AG08395 (cell line): ENCODE results near the gene SECISBP2L.
"Not testable (repeated sequence)": the region's sequence is repeated elsewhere in the genome, so short reads cannot be mapped to it uniquely, and the experiment has no call there.

ENCODE experiments used
- DNase-seq: peaks from one replicate; pipeline ENCODE4 v3.0.0; 2012; ENCODE audit warnings: mixed read lengths, low spot score

SECISBP2L gene

DNA sequence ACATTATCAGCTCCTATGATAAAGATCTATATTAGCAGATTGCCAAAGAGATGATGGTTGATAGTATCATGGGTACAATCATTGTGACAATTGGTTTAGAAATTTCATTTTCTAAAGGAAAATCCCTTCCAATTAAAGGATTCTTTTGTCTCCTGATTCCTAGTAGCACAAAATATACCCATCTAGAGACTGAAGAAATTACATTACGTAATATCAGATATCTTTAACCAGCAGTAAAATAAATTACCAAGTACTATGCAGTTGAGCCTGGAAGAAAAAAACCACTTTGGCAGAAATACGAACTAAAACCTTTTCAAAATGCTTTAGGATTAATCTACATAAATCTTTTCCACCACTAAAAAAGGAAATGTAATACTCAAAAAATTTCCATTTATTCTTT is 46.9 kb downstream of the SECISBP2L start:
- no peak for DNase-seq

DNA sequence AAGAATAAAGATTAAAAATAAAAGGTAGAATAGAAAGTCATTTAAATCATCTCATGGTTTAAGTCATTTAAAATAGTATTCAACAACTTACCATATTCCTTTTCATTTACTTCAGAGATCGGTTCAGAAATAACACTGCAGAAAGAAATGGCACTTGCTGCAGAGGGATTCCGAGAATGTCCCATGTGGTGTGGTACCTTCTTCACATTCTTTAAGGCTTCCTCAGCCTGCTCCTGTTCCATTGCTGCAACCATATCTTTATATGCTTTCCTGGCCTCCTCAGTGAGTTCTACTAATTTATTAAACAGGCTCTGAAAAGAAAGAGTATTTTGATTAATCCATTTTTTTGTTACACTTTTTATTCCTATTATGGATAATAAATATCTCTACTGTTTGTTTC is 50.0 kb downstream of the SECISBP2L start:
- peak; percentile 9 for DNase-seq

GRCh38 chr15:48993380-48993779 is 52.9 kb downstream of the SECISBP2L start:
- DNase-seq: no peak

DNA sequence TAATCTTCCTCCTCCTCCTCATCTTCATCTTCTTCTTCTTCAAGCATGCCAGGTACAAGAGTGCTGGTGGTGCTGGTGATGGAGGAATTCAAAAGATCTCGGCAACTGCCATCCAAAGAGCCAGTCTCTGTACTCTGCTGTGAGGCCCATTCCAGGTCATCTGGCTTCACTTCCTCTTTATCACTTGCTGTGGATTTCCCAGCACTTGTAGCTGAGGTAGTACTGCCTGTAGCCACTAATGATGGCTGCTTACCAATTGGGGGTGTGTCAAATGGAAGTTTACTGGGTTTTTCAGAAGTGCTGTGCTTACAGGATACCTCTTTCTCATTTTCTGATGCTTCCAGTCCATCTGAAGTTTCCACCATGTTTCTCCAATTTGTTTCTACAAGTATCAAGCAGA is 53.7 kb downstream of the SECISBP2L start:
- DNase-seq: no peak

DNA sequence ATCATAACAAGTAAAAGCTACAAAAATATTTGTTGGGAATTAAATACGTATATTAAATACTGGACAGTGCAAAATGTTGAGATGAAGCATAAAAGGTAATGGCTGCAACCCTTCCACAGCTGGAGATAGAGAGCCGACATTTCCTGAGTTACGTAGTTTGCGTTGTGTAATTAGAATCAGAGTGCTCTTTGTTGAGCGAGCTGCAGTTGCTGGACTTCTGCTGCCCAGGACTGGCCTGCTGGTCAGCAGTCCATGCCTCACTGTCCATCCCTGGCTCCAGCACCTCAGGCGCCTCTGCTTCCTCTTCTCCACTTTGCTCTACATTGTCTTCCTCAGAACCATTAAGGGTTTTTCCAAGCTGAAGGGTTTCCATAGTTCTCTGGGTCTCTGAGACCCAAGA is 54.1 kb downstream of the SECISBP2L start:
- DNase-seq: no peak

DNA sequence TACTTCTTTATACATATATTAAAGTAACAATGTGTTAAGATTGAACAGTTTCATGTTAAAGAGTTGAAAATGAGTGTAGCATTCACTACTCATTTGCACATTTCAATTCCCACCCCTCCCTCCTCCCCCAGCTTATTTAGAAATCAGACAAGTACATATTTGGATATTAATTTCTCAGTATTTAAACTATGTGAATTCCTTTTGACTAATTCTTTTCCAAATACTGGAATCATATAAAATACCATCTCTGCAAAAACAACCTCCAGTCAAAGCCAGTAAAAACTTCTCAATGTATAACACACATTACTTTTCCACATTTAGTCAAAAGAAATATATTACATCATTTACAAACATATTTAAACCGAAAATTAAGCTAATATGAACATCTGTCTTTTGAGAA is 57.1 kb downstream of the SECISBP2L start:
- DNase-seq: no peak

- no peak for DNase-seq
Observed at GRCh38 chr15:48987142-48987541, 59.1 kb downstream of the SECISBP2L start.

GRCh38 chr15:48986240-48986639 is 60.0 kb downstream of the SECISBP2L start:
- no peak for DNase-seq

DNA sequence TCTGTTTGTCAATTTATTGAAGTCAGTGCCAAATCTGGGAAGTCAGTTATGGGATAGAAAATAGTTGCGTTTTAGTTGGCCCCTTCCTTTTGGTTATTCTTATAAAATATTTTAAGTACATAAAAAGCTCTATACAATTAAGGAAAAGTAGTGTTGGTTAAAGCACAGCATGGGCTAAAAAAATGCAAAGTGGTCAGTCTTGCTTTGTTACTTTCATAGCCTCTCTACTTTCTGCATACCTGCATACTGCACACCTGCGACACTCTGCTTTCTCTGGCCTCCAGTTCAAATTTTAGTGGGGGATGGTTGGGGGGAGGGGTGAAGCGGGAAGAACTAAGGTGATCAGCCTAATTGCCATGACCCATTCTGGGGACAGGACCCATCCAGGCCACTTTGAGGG is 60.7 kb downstream of the SECISBP2L start:
- no peak for DNase-seq

DNA sequence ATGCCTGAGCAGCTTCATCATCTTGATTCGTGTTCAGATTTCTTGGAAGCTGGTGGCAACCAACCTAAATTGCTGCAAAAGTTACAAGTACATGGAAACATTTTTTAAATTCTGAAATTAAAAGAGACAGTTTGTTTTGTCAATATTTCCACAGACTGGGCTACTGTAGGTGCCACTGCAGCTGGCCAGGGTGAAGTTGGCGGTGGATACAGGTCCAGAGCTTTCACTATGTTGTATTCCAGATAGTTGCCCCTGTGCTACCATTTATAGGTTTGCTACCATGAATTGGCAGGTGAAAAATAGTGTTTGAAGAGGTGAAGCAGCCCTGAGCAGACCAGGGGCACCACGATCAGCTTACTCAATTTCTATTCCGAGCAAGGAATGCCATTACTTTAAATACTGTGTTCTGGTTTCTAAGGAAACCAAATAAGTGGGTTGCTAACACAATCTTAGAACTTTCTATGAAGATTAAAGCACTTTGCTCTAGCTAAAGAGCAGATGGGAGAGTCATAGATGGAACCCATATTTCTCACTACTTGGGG is 61.4 kb downstream of the SECISBP2L start:
- peak; percentile 51 for DNase-seq

DNA sequence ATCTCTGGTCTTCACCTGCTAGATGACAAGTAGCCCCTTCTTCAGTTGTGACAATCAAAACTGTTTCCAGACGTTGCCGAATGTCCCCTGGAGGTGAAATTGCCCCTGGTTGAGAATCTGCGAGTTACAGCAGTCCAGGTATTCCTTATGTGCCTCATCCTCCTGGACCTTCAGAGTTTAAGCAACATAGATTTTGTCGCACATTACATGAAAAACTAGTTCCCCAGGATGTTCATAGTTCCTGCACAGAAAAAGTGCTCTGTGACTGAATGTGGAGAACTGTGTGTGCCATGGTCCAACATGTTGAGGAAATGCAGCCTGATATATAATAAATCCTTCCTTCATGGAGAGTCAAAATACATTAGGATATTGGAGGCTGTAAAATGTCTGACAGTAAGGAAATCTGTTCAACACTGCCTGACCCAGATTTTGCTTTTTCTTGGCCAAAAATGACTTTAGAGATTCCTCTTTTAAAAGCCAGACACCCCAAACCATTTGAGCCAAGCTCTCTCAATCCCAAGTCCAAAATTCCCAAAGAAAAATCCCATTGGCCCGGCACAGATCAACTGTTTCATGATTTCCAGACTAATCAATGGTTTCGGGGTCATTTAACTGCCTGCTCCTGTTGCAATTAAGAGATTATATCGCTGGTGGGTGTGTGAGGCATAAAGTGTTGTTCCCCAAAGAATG is 62.1 kb downstream of the SECISBP2L start:
- DNase-seq: no peak

- DNase-seq: no peak
Observed at GRCh38 chr15:48983300-48983699, 62.9 kb downstream of the SECISBP2L start.

GRCh38 chr15:48981941-48982340 is 64.3 kb downstream of the SECISBP2L start:
- DNase-seq: no peak

GRCh38 chr15:48978638-48979037 is 67.6 kb downstream of the SECISBP2L start:
- no peak for DNase-seq

DNA sequence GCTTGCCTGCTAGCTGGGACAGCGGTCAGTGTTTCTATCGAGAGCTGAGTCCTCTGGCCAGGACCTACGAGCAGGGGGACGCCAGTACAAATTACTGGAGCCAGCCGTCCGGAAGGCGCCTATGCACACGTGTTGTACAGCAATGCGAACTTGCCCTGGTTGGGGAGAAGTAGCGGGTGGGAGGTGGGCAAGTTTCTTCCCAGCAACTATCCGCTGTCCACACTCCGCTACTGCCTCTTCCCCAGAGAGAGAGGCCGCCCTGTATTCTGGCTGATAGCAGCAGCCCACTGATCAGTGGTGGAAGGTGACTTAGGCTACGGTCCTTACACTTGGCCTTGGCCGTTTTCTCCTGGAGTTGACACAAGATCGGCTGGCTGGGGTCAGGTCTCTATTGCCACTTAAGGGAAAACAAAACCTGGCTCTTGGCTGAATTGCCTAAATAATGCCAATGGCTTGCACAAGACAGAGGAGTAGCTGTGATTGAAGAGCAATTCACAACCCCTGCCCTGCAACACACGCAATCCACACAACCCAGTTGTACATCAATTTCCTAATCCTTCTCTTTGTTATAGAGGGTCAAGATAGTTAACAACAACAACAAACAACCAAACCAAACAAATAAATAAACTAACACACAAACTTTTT is 69.7 kb downstream of the SECISBP2L start:
- no peak for DNase-seq

DNA sequence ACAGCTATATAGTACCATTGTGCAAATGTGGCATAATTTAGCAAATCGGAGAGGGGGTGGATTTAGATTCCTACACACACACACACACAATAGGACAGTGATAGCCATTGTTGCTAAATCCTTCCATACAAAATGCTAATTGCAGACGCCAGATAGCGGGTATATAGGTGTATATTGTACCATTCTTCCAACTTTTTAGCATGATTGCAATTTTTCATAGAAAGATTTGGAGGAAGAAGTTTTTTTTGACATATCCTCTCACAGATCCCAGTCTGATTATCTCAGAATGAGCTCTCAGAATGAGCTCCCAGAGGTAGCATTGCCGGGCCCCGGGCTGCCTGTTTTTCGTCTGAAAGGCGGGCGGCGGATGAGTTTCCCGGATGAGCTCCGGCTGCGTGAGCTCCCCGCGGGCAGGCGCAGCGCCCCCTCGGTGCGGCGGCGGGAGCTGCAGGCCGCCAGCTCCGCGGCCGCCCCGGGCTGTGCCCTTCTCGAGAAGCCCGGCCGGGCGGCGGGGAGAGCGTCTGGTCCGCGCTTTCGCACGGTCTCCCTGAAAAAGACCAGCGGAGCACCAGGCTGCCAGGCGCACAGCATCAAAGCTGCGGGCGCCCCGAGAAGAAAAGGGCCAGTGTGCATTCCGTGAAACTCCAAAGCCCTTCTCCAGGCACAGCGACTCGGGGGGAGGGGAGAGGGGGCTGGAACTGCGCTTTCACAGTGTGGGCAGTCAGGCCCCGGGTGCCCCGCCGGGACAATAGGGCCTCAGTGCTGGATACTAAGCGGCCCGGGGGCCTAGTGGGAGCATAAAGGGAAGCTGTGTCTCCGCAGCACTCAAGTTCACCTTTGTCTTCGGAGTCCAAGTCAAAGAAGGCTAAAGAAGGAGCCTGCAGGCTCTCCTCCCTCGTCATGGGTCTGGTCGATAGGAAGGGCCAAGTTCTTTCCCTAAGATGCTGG is 70.5 kb downstream of the SECISBP2L start:
- peak; percentile 86 for DNase-seq

DNA sequence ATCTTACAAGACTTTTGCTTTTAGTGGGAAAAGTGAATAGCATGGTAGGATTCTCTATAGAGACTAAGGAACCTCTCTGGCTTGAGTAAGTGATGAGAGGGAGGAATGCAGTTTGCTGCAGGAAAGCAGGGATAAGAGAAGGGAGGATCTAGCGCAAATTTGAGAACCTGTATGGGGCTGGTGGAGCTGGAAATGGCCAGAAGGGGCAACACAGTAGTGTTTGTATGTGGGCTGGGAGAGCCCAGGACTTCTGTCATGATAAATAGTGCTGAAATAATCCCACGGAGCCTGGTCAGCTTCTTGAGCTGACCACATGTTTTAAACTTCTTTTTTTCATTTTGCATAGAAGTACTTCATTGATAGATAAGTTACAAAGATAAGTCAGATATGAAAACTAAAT is 71.4 kb downstream of the SECISBP2L start:
- no peak for DNase-seq

DNA sequence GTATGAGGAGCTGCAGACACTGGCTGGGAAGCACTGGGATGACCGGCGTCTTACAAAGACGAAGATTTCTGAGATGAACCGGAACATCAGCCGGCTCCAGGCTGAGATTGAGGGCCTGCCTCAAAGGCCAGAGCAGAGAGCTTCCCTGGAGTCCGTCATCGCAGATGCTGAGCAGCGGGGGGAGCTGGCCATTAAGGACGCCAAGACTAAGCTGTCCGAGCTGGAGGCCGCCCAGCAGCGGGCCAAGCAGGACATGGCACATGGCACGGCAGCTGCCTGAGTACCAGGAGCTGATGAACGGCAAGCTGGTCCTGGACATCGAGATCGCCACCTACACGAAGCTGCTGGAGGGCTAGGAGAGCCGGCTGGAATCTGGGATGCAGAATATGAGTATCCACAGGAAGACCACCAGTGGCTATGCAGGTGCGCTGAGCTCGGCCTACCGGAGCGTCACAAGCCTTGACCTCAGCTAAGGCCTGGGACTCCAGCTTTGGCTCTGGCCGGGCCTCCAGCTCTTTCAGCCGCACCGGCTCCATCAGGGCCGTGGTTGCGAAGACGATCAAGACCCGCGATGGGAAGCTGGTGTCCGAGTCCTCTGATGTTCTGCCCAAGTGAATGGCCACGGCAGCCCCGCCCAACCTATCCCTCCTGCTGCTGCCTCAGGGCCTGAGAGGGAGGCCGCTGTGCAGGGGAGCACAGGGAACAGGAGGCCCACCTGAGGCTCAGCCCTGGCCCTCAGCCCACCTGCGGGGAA is 73.3 kb downstream of the SECISBP2L start:
- DNase-seq: no peak

DNA sequence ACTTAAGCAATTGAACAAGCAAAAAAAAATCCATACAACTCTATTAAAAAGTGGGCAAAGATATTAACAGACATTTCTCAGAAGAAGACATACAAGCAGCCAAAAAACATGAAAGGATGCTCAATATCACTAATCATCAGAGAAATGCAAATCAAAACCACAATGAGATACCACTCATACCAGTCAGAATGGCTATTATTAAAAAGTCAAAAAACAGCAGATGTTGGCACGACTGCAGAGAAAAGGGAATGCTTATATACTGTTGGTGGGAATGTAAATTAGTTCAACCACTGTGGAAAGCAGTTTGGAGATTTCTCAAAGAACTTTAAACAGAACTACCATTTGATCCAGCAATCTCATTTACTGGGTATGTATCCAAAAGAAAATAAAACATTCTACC is 75.3 kb downstream of the SECISBP2L start:
- not testable (repeated sequence) for DNase-seq

- DNase-seq: no peak
Observed at GRCh38 chr15:48968066-48968465, 78.2 kb downstream of the SECISBP2L start.

DNA sequence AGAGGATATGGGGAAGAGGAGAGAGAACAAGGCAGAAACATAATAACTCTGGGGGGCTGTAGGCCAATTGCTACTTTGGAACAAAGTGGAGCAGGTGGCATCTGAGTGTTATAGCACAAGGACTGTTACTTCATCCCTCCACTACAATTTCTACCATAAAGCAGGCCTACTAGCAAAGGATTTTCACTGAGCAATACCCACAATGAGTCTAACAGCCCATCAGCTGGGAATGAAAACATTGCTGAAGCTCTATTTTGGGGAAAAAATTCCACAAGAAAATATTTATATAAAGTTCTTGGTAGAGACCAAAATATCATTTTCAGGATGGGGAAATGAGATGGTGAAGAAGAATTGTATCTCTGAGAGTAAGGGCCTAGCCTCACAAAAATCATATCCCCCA is 78.9 kb downstream of the SECISBP2L start:
- DNase-seq: no peak
